ENCODE measurements around the gene LIFR.
"Not testable (repeated sequence)": the region's sequence is repeated elsewhere in the genome, so short reads cannot be mapped to it uniquely, and the experiment has no call there.

Gene LIFR, protein sequence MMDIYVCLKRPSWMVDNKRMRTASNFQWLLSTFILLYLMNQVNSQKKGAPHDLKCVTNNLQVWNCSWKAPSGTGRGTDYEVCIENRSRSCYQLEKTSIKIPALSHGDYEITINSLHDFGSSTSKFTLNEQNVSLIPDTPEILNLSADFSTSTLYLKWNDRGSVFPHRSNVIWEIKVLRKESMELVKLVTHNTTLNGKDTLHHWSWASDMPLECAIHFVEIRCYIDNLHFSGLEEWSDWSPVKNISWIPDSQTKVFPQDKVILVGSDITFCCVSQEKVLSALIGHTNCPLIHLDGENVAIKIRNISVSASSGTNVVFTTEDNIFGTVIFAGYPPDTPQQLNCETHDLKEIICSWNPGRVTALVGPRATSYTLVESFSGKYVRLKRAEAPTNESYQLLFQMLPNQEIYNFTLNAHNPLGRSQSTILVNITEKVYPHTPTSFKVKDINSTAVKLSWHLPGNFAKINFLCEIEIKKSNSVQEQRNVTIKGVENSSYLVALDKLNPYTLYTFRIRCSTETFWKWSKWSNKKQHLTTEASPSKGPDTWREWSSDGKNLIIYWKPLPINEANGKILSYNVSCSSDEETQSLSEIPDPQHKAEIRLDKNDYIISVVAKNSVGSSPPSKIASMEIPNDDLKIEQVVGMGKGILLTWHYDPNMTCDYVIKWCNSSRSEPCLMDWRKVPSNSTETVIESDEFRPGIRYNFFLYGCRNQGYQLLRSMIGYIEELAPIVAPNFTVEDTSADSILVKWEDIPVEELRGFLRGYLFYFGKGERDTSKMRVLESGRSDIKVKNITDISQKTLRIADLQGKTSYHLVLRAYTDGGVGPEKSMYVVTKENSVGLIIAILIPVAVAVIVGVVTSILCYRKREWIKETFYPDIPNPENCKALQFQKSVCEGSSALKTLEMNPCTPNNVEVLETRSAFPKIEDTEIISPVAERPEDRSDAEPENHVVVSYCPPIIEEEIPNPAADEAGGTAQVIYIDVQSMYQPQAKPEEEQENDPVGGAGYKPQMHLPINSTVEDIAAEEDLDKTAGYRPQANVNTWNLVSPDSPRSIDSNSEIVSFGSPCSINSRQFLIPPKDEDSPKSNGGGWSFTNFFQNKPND

DNA sequence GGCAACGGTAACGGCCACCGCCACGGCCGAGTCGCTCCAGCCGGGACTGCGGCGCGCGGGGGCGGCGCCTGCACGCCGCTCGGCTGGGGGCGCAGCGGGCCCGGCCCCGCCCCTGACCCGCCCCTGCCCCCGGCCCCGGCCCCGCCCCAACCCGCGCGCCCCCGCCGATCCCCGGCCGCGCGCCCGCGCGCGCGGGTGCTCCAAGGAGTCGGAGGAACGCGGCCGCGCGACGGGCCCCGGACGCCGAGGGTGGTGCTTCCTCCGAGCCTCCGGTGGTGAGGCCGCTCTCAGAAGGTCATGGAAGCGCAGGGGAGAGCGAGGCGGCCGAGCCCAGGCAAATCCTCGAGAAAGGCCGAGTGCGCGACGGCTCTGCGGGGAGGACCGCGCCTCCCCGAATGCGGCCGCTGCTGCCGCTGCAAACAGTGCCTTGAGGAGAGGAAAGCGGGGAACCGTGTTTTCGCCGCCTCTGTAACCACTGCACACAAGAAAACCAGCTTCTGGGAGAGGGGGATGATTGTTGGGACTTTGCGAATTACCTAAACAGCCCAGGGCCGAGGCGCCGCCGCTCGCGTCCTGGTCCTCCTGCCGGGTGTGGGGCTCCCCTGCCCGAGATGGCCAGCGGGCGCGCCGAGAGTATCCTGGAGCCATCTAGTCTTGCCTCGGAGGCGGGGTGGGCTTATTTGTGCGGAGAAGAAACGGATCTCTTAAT is at the start of gene LIFR:
Gene LIFR, minus strand, starts transcription at position 48 of the 709 bp plus-strand sequence. CDS start 25,999 bp downstream, outside the sequence.
- DNase-seq, result peak; percentile 86 to 87

GRCh38 chr5:38605610-38606009 is 49.2 kb upstream of the LIFR start:
- no peak for DNase-seq

DNA sequence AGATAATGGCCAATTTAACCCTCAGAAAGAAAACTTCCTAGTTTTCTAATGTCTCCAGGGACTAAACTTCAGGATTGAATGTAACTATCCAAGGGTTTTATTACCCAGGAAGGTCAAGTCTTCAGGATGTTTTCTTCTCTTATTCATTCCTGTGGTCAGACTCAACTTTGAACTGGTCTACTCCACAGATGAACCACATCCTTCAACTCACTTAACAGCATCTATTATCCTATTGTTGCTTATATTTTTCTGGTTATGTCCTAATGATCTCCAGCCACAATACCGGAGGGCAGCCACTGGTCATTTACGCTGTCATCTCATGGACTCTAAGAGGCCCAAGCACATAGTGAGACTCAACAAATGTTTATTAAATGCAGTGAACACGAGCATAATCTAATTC is 47.2 kb upstream of the LIFR start:
- DNase-seq, result no peak

- peak in 1 of 2 experiments; percentile 22 for DNase-seq
Measured at GRCh38 chr5:38602641-38603040, 46.2 kb upstream of the LIFR start.

DNA sequence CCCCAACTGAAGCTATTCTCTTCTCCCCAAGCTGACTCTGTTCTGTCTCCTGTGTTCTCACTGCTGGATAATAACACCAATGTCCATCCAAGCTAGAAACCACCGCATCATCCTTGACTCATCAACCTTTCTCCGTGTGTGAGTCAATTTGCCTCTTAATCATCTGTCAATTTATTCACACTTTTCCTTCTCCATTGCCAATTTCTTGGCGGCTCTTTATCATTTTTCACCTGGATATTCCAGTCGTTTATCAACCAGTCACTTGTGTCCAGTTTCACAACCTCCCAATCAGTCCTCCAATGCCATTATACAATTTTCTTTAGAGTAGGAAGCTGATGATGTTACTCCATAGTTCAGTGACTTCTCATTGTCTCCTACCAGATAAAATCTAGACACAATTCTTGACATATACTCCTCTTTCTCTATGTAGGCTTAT is 45.4 kb upstream of the LIFR start:
- DNase-seq, result no peak

DNA sequence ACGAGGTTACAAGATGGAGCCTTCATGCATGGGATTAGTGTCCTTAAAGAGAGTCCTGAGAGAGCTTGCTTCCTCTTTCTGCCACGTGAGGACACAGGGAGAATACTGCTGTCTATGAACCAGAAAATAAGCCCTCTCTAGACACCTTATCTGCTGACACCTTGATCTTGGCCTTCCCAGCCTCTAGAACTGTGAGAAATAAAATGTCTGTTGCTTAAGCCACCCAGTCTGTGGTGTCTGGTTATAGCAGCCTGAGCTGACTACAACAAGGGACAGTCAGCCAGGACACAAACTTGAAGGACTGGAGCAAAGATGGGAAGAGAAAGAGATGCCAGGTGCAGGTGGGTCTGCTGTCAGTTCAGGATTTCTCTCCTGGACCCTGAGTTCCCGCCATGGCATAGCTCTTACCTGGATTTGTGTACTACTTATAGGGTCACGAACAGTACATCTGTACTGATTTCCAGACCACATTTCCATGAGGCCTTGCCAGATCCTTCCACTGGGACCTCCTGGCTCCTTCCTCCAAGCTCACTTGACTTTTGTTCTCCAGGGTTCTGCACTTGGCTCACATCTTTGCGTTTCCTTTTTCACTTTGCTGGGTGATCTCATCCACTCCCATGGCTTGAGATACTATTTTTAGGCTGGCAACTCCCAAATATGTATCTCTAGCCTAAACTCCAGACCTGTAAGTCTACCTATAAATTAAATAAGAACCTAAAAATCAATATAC is 44.9 kb upstream of the LIFR start:
- no peak for DNase-seq

GRCh38 chr5:38600329-38601045 is 44.0 kb upstream of the LIFR start:
- no peak for DNase-seq

DNA sequence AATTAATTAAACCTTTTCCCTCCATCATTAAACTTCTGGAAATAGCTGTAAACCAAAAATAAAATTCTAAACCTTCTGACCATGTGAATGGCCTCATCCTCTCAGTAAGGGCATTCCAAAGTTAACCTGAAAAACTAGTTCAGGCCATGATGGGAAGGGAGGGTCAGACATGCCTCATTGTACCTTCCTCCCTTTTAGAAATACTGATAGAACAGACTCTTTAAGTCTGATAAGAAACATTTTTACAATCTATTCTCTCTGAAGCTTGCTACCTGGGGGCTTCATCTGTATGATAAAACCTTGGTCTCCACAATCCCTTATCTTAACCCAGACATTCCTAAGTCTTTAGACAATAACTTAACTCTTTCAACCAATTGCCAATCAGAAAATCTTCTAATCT is 43.3 kb upstream of the LIFR start:
- DNase-seq, result not testable (repeated sequence)

DNA sequence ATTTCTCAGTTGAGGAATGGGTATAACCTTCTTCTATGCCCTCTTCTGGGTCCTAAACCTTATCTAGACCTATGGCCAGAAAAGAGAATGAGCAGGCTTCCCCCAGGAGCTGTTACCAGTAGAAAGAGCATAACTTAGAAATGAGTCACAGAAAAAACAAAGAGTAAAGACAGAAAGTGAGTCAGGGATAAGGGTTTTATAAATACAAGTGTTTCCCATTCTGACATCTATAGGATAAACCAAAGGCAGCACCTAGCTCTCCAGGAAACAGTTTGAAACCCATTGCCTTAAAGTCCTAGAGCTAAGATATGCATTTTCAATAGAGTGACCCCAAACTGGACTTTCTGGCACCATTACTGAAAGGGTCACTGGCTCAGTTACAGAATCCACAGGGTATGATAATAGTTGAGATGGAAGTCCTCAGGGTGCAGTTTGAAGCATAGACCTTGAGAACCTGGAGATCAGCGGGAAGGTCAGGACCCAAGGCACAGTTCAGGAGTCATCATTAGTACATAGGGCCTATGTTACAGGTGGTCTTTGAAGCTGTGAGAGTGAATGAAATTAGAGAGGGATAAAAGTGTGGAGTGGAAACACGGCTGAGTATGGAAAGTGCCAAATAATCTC is 42.7 kb upstream of the LIFR start:
- DNase-seq, result no peak

DNA sequence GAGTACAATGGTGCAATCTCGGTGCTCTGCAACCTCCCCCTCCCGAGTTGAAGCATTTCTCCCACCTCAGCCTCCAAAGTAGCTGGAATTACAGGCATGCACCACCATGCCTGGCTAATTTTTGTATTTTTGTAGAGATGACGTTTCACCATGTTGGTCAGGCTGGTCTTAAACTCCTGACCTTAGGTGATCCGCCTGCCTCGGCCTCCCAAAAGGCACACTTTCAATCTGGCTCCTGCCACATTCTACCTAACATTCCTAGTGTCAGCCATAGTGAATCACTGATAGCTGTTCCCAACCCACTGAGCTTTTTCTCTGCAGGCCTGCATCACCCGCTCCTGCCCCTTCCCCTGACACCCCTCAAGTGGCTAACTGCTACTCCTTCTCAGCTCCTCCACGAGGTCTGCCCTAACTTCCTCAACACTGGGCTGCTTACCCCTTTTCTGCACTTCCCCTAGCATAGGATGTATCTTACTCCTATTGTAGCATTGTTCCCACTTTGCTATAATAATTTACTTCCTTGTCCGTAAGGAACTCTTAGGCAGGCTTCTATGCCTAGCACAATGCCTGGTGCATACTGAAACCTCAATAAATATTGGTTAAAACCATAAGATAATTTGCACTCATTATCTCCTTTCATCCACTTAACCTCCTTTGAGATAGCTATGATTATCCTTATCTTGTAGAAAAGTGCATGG is 42.0 kb upstream of the LIFR start:
- DNase-seq, result no peak

DNA sequence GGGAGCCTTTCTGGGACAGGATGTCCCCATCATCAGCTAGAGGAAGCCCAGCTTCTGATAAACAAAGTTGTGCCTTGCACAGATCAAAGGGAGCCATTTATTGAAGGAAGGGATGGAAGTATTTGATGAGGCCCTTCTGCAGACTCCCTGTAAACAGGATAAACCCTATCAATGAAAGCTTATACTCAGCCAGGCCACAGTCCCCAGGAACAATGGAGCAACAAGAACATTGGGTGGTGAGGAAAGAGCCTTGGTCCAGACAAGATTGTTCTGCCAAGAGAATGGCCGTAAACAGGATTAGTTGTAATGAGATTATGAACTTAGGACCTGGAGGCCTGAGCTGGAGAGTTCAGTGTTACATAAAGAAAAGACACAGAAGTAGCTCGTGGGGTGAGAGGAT is 40.5 kb upstream of the LIFR start:
- no peak for DNase-seq

GRCh38 chr5:38595132-38595745 is 38.8 kb upstream of the LIFR start:
- no peak for DNase-seq

- no peak for DNase-seq
Measured at GRCh38 chr5:38593959-38594358, 37.5 kb upstream of the LIFR start.

GRCh38 chr5:38591523-38591849 is 35.0 kb upstream of the LIFR start:
- DNase-seq, result no peak

DNA sequence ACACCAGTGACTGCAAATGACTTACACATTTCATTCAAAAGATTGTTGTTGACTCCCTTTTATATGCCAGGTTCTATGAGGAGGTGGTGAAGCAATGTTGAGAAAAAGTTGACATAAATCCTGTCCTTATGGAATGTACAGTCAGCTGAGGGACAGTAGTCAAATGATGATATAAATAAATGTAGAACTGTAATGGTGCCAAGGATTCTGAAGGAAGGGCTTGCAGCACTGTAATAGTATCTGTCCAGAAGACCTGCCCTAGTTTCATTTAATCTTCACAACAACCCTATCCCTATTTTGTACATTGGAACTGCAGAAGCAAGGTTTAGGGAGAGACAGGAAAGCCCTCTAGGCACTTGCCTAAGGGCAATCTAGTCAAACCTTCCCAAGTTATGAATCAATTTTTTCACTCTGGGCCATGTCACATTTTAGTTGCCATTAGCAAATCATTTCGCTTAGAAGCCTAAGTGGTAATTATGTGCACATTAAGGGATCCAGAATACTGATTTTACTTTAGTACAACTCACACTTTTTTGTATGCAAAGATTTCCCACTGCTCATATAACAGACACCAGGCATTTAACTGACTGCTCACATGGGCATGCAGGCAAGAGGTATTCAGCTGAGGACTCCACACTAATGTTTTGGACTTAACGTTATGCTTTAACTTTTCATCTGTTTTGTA is 34.5 kb upstream of the LIFR start:
- no peak for DNase-seq

DNA sequence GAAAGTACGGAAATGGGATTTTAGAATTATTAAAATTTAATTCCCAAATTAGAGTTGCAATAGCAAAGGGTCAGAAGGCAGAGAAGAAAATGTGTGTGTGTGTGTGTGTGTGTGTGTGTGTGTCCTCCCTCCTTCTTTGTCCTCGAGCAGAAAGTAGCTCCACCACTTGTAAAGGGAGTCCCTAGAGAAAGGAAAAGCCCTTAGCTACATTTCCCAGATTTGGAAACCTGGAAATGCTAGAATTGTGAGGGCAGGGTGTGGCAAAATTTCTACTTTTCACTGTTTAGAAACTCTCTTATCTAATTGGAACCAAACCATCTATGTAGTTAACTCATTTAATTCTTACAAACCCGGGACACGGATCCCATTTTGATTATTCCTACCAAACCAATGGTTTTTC is 33.2 kb upstream of the LIFR start:
- DNase-seq, result no peak

DNA sequence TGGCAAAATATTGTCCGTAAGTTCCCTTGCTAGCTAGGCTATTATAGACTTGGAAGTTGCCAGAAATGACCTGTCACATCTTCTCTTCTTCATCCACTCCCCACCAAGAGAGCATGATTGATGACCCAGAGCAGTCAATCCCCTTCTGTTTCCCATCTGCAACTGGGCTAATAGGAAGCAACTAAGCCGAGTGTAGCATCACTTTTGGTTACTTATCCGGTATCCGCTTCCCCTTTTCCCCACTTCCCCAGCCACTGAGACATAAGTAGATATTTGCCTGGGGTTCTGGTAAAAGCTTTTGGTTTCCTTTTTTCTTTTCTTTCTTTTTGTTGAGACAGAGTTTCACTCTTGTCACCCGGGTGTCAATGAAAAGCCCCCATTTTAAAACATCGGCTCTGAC is 29.4 kb upstream of the LIFR start:
- DNase-seq, result no peak

DNA sequence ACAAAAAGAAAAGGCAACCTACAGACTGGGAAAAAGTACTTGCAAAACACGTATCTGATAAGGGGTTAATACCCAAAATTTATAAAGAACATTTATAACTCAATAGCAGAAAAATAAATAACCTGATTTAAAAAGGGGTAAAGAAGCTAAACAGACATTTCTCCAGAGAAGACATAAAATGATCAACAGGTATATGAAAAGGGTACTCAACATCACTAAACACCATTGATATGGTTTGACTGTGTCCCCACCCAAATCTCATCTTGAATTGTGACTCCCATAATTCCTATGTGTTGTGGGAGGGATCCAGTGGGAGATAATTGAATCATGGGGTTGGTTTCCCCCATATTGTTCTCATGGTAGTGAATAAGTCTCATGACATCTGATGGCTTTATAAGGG is 27.1 kb upstream of the LIFR start:
- no peak for DNase-seq

- no peak for DNase-seq
Measured at GRCh38 chr5:38582975-38583319, 26.5 kb upstream of the LIFR start.

Data from NCI-H2081 (cell line).